ENCODE measurements around the gene MRPL18.

The MRPL18 gene

DNA sequence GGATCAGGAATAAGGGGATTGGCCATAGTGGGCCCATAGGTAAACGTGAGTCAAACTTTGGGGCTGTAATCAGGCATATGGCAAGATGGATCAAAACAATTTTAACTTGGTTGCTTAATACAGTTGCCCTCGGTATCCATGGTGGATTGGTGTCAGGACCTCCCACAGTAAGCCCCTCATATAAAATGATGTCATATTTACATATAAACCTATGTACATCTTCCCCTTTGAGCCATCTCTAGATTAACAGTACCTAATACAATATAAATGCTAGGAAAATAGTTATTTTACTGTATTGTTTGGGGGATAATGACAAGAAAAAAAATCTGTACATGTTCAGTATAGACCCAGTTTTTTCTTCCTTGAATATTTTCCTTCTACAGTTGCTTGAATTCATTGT, 35.9 kb upstream of the MRPL18 start:
- no peak overlapping the region for H3K9ac ChIP-seq (ENCODE audit: low read length)
- H3K27ac ChIP-seq (ENCODE audit: low read length) = no peak overlapping the region
- no peaks in the 10 kb centered on the region for H3F3A ChIP-seq (ENCODE audit: insufficient read depth, low read length)
- H2AFZ ChIP-seq (ENCODE audit: low read length) = no peak overlapping the region
- no peak overlapping the region for H3K4me2 ChIP-seq (ENCODE audit: low read depth, low read length)
- TF ChIP-seq, protein P1, sequence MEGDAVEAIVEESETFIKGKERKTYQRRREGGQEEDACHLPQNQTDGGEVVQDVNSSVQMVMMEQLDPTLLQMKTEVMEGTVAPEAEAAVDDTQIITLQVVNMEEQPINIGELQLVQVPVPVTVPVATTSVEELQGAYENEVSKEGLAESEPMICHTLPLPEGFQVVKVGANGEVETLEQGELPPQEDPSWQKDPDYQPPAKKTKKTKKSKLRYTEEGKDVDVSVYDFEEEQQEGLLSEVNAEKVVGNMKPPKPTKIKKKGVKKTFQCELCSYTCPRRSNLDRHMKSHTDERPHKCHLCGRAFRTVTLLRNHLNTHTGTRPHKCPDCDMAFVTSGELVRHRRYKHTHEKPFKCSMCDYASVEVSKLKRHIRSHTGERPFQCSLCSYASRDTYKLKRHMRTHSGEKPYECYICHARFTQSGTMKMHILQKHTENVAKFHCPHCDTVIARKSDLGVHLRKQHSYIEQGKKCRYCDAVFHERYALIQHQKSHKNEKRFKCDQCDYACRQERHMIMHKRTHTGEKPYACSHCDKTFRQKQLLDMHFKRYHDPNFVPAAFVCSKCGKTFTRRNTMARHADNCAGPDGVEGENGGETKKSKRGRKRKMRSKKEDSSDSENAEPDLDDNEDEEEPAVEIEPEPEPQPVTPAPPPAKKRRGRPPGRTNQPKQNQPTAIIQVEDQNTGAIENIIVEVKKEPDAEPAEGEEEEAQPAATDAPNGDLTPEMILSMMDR (IDR thresholded peaks at IDR 0.05; ENCODE audit: low read length) = no peak
- no peak for TF ChIP-seq EZH2 (optimal IDR thresholded peaks at IDR 0.05; ENCODE audit: low read depth, low read length)
- no peak for TF ChIP-seq EZH2phosphoT487 (IDR thresholded peaks at IDR 0.05; ENCODE audit: low read length)
- no peaks in the 10 kb centered on the region for H3K36me3 ChIP-seq (replicated peaks; ENCODE audit: insufficient read depth, low read length)
- no peaks in the 10 kb centered on the region for H3K9me3 ChIP-seq (replicated peaks; ENCODE audit: insufficient read depth, low read length)
- no peak for DNase-seq
- H3K79me2 ChIP-seq (ENCODE audit: low read length) = no peaks in the 10 kb centered on the region
- H3K9me2 ChIP-seq (replicated peaks; ENCODE audit: insufficient read depth, low read length) = no peaks in the 10 kb centered on the region
- no peaks in the 10 kb centered on the region for H3K4me1 ChIP-seq (ENCODE audit: low read length)
- H3K27me3 ChIP-seq (replicated peaks; ENCODE audit: insufficient read depth, low read length) = no peaks in the 10 kb centered on the region
- H4K20me1 ChIP-seq (ENCODE audit: insufficient read depth, low read length) = no peaks in the 10 kb centered on the region; the same call in 1 of the 2 replicates
- H3K4me3 ChIP-seq (ENCODE audit: low read length) = no peak overlapping the region

DNA sequence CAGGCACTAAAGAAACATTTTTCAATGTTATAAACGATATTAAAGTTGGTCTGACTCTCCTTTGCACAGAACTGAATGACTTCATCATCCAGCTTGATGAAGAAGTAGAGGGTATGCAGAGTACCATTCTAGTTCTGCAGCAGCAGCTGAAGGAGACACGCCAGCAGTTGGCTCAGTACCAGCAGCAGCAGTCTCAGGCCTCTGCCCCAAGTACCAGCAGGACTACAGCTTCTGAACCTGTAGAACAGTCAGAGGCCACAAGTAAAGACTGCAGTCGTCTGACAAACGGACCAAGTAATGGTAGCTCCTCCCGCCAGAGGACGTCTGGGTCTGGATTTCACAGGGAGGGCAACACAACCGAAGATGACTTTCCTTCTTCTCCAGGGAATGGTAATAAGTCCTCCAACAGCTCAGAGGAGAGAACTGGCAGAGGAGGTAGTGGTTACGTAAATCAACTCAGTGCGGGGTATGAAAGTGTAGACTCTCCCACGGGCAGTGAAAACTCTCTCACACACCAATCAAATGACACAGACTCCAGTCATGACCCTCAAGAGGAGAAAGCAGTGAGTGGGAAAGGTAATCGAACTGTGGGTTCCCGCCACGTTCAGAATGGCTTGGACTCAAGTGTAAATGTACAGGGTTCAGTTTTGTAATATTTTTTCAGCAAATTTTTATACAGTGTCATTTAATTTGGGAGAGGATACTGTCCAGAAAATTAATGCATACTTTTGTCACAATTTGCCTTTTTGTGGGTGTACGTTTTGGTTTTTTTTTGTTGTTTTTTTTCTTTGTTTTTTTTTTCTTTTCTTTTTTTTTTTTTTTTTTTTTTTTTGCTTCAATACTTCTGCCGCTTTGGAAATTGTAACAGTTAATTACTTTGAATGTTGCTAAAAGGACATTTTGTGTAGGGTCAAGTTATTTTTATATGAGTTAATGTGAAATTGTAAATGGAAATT, 35.0 kb upstream of the MRPL18 start:
- no peak overlapping the region for H3K27ac ChIP-seq (ENCODE audit: low read length)
- H3K4me3 ChIP-seq (ENCODE audit: low read length) = no peak overlapping the region
- H2AFZ ChIP-seq (ENCODE audit: low read length) = no peak overlapping the region
- H3K9me3 ChIP-seq (replicated peaks; ENCODE audit: insufficient read depth, low read length) = no peaks in the 10 kb centered on the region
- no peaks in the 10 kb centered on the region for H3K9me2 ChIP-seq (replicated peaks; ENCODE audit: insufficient read depth, low read length)
- no peak for DNase-seq
- no peaks in the 10 kb centered on the region for H3K36me3 ChIP-seq (replicated peaks; ENCODE audit: insufficient read depth, low read length)
- H3K9ac ChIP-seq (ENCODE audit: low read length) = no peak overlapping the region
- H3K79me2 ChIP-seq (ENCODE audit: low read length) = no peaks in the 10 kb centered on the region
- H3K27me3 ChIP-seq (replicated peaks; ENCODE audit: insufficient read depth, low read length) = no peaks in the 10 kb centered on the region
- no peak overlapping the region for H3K4me2 ChIP-seq (ENCODE audit: low read depth, low read length)
- peaks cover 6% of the 10 kb centered on the region for H3F3A ChIP-seq (ENCODE audit: insufficient read depth, low read length)
- H3K4me1 ChIP-seq (ENCODE audit: low read length) = no peaks in the 10 kb centered on the region
- no peaks in the 10 kb centered on the region; the same call in 1 of the 2 replicates for H4K20me1 ChIP-seq (ENCODE audit: insufficient read depth, low read length)
- TF ChIP-seq EZH2phosphoT487 (IDR thresholded peaks at IDR 0.05; ENCODE audit: low read length) (no peak), EZH2 (optimal IDR thresholded peaks at IDR 0.05; ENCODE audit: low read depth, low read length) (no peak)
- TF ChIP-seq, protein P1 (IDR thresholded peaks at IDR 0.05; ENCODE audit: low read length) = no peak

DNA sequence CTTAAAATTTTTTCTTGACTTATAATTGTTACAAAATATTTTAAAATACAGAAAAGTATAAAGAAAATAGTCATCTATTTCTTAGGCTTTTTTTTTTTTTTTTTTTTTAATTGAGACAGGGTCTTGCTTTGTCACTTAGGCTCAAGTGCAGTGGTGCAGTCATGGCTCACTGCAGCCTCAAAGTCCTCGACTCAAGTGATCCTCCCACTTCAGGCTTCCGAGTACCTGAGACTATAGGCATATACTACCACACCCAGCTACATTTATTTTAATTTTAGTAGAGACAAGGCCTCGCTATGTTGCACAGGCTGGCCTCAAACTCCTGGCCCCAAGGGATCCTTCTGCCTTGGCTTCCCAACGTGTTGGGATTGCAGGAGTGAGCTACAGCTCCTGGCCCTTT, 33.8 kb upstream of the MRPL18 start:
- Histone ChIP-seq H3K9ac (ENCODE audit: low read length) (no peak overlapping the region), H3K79me2 (ENCODE audit: low read length) (no peaks in the 10 kb centered on the region), H3K4me1 (ENCODE audit: low read length) (no peaks in the 10 kb centered on the region), H3K4me3 (ENCODE audit: low read length) (no peak overlapping the region), H3K9me2 (replicated peaks; ENCODE audit: insufficient read depth, low read length) (no peaks in the 10 kb centered on the region), H2AFZ (ENCODE audit: low read length) (no peak overlapping the region), H3K9me3 (replicated peaks; ENCODE audit: insufficient read depth, low read length) (no peaks in the 10 kb centered on the region), H4K20me1 (ENCODE audit: insufficient read depth, low read length) (no peaks in the 10 kb centered on the region; the same call in 1 of the 2 replicates), H3F3A (ENCODE audit: insufficient read depth, low read length) (peaks cover 12% of the 10 kb centered on the region), H3K27me3 (replicated peaks; ENCODE audit: insufficient read depth, low read length) (no peaks in the 10 kb centered on the region), H3K27ac (ENCODE audit: low read length) (no peak overlapping the region), H3K36me3 (replicated peaks; ENCODE audit: insufficient read depth, low read length) (no peaks in the 10 kb centered on the region), H3K4me2 (ENCODE audit: low read depth, low read length) (no peak overlapping the region)
- TF ChIP-seq, protein P1 (IDR thresholded peaks at IDR 0.05; ENCODE audit: low read length) = no peak
- TF ChIP-seq EZH2 (optimal IDR thresholded peaks at IDR 0.05; ENCODE audit: low read depth, low read length) (no peak), EZH2phosphoT487 (IDR thresholded peaks at IDR 0.05; ENCODE audit: low read length) (no peak)
- no peak for DNase-seq

Data from MM.1S (cell line).